Ramos (cell line): ENCODE data around the gene AKNA.

Source experiments
- in situ Hi-C: fragments of 300-500 bp; cut with MboI; formaldehyde crosslinking; loops from one replicate; pipeline ENCODE4 v1.14.3; 2022; ENCODE audit warnings: low sequenced_read_pairs; ENCODE audit not compliant: unreplicated experiment

AKNA gene

DNA sequence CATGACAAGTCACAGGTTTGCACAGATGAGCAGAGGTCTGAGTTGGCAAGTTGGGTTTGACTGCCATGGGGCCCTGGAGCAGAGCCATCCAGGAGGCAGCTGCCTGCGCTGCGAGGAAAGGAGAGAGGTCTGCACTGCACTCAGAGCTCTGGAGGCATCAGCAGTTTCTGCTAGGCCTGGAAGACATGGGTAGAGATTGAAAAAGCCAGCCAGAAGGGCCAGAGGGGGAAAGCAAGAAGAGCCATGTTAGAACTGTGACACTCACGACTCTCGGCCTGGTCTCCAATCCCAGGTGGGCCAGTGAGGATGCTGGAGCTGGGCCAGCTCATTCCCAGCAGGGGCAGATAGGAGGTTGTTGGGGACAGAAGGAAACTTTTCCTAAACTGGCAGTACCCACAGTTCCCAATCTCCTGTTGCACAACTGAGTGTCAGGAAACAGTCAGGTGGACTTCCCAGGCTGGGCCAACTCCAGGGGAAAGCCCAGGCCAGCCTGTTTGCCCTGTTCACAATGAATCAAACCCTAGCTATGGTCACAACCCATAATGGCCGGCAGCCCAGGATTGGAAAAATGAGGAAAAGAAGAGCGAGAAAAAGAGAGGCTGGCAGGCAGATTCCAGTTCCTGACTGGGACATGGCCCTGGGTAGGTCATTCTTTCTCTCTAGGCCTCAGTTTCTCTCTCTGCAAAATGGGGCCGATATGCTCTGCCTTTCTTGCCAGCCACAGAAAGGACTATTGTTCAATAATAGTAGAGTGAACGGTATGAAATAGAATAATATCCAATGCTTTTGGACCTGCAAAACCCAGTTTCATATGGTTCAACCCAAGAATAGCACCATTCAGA is 72.7 kb downstream of the AKNA start:
- in situ Hi-C loops, result no loop called here

DNA sequence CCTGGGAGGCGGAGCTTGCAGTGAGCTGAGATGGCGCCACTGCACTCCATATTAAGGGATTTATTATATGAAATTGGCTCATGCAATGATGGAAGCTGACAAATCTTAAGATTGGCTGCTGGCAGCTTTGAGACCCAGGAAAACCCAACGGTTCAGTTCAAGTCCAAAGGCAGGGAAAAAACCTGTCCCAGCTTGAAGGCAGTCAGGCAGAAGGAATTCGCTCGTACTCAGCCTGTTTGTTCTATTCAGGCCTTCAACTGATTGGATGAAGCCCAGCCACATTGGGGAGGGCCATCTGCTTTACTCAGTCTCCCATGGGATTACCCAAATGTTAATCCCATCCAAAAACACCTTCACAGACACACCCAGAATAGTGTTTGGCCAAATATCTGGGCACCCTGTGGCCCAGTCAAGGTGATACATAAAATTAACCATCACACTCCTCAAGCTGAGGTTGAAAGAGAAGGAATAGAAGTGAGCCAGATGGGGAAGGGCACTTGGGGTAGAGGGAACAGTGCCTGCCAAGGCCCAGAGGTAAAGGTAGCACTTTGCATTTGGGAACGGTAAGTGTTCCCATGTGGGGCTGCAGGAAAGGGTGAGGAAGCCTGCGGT is 73.4 kb downstream of the AKNA start:
- in situ Hi-C loops, result no loop called here

DNA sequence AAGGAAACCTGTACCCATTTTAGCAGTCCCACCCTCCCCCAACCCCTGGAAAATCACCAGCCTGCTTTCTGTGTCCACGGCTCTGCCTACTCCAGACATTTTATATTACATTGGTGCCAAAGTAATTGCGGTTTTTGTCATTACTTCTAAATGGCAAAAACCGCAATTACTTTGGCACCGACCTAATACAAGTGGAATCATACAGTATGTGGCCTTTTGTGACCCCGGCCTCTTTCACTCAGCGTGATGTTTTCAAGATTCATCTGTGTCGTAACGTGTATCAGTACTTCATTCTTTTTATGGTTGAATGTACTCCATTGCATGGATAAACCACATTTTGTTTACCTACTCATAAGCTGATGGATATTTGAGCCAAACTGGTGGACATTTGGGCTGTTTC is 74.6 kb downstream of the AKNA start:
- in situ Hi-C loops, result no loop called here

DNA sequence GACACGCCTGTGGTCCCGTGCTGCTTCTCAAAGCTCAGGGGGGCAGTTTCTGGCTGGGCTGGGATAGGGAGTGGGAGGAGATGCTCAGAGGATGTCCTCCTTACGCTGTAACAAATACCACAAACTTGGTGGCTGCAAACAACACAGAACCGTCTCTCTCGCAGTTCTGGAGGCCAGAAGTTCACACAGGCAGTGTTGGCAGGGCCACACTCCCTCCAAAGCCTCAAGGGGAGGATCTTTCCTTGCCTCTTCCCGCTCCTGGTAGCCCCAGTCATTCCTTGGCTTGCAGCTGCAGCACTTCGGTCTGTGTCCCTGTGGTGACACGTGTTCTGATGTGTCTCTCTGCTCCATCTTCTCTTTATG is 75.3 kb downstream of the AKNA start:
- in situ Hi-C loops, result no loop called here

DNA sequence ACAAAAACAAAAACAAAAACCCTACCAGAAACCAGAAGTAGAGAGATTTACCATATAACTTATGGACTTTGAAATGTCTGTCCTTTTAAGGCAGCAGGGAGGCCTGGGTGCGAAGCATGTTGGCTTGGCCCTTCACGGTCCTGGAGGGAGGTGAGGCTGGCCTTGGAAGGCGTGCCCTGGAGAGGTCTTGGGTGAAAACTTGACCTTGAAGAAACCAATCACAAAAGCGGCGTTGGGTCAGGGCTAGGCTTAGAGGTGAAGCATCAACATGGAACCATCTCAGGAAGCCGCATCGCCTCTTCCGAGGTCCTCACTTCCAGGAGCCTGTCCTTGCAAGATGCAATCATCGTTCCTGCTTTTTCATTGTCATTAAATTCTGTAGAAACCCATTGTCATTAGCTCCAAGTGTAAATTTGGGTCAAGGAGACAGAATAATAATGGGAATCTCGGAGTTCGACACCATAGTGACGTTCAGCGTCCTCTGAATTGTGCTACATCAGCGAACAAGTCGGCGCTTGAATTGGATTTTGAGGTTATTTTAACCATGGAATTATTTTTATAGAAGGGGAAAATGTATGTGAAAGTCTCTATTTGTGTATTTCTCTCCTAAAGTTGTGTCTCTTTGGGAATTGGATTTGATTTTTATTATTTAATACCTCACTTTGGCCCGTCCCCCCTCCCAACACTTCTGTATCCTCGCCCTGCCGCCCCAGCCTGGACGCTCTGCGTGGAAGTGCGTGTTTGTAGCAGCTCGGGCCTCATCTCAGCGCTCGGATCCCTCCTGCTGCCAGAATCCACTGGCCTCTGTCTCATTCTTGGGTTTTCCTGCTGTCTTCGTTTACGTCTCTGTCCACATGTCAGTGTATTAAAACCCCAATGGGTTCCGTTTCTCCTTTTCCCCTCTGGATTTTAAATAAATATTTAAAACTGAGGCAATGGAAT is 75.9 kb downstream of the AKNA start:
- in situ Hi-C loops, result no loop called here

DNA sequence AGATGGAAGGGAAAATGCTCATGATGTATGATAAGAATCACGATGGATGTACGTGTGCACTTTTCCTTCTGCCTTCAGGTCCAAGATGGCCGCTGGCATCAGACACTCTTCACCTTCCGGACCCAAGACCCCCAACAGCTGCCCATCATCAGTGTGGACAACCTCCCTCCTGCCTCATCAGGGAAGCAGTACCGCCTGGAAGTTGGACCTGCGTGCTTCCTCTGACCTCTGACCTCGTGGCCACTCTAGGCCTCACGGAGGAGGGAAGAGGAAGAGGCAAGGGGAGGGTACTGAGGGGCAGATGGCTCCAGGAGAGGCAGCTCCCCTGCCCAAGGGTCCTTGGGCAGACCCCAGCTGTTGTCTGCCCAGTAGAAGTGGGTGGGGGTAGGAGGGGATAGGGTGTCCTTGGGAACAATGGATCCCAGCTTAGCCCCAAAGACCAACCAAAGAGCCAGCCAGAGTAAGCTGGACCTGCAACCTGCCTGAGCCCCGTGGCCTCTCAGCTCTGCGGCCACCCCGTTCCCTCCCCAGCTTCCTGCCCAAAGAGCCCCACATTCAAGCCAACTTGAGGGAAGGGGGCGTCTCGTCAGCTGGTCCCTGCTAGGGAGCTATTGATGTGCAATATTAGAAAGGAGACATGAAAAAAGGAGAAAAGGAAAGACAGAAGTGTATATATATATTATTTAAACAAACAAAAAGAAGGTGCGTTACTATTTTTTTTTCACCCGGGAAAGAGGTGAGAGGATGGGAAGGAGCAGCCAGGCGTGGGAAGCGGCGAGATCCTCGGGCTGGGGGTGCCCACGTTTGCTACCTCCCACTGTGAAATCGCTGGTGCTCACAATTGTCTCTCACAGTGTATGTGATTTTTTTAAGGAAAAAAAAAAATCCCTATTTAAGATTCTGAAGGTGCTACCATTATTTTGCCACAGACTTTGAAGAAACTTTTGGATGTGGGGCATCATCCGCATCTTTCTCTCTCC is 77.0 kb downstream of the AKNA start:
- in situ Hi-C loops, result no loop called here

DNA sequence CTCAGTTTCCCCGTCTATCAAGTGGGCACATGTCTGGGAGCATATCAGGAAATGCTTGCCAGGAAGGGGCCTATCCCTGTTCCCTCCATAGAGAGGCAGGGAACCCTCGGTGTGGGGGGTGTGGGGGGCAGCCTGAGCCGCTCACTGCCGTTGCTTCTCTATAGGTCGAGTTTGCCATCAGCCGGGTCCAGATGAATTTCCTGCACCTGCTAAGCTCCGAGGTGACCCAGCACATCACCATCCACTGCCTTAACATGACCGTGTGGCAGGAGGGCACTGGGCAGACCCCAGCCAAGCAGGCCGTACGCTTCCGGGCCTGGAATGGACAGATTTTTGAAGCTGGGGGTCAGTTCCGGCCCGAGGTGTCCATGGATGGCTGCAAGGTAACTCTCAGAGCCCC is 78.7 kb downstream of the AKNA start:
- in situ Hi-C loops, result no loop called here

DNA sequence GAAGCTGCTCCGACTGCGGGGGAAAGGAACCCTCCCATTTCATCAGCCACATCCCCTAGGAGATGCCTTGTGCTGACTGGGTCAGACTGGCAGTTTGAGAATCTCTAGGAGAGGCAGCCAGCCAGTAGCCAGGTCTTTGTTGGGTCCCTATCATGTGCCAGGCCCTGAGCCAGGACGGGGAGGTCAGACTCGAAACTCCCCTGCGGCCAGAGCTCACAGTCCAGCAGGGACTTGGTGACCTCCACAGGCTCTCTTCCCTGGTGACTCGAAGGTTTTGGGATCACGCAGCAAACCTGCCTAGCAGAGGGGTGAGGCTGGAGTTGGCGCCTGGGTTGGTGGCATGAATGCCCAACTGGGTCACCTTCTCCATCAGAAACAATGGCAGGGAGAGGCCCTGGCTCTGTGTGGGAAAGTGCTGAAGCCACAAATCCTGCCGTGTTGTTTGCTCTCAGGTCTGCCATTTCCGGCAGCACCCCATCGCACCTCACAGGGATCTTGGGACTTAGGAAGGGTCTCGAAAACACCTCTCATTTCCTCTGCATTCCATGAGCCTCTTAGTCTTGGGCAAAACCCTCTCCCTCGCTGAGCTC is 79.3 kb downstream of the AKNA start:
- in situ Hi-C loops, result no loop called here

DNA sequence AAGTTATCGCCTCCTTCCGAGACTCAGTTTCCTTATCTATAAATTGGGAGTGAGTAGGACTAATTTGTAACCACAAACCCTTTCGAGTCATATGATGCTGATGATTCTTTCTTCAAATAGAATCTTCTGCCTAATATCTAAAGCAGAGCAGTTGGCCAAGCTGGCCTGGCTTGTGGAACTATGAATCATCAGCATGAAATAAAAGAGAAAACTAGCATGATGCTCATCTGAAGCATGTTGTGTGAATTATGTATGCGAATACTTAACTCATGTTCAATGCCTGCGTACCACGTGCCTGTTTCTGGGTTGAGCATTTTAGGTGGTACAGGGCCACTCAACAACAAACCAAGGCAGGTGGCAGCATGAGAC is 79.9 kb downstream of the AKNA start:
- in situ Hi-C loops, result no loop called here

DNA sequence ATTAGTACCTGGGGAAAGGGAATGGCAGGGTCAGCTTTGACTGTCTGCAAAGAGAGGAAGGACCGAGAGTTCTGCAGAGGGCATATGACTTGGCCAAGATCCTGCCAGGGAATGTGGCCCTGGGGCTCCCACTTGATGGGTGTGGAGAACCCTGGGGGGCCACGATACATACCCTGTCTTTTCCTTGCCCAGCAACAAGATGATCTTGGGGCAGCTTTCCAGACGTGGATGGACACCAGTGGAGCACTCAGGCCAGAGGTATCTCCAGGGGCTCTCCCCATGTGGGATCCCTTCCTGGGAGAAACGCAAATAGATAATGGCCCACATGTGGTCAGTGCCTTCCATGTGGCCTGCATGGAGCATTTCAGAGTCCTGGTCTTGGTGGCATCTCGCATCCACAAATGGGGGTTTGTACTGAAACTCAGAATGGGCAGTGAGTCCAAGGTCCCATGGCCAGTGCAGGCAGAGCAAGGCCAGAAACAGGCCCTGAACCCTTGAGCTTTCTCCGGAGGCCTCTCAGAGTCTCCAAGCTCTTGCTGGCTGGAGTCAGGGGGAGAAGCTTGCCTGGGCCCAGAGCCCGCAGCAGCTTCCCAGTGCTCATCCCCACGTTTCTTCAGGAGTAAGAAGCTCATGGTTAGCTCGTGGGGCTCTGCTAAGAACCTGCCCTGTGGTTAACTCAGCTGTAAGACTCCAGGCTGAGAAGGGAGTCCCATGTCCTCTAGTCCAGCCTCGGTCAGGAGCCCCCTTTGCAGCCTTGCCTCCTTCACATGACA is 83.2 kb downstream of the AKNA start:
- in situ Hi-C loops, result no loop called here

DNA sequence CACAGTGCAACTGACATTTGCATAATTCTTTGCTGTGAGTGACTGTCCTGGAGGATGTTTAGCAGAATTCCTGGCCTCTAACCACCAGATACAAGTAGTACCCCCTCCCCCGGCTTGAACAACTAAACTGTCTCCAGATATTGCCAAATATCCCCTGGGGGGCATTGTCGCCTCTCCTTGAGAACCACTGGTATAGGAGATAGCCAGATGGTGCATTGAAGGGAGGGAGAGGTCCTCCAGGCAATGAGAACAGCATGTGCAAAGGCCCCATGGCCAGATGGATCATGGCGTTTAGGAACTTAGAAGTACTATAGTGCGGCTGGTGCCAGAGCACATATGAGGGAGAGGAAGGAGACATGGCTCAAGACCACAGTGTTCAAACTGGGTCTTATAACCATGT is 83.8 kb downstream of the AKNA start:
- in situ Hi-C loops, result no loop called here

DNA sequence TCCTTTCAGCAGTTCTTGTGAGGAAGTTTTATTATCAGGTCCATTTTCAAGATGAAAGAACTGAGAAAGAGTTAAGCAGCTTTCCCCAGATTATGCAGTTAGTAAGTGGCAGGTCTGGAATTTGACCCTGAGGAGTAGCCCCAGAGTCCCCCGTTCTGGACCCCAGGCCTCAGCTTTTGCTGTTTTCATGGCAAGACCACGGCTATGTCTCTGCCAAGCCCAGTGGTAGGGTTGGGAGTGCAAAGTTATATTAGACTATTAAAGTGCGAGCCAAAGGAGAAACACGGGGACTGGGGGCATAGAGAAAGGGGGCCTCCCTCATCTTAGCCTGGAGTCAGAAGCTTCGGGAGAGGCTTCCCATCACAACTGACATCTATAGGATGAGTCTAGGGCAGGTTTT is 84.2 kb downstream of the AKNA start:
- in situ Hi-C loops, result no loop called here

DNA sequence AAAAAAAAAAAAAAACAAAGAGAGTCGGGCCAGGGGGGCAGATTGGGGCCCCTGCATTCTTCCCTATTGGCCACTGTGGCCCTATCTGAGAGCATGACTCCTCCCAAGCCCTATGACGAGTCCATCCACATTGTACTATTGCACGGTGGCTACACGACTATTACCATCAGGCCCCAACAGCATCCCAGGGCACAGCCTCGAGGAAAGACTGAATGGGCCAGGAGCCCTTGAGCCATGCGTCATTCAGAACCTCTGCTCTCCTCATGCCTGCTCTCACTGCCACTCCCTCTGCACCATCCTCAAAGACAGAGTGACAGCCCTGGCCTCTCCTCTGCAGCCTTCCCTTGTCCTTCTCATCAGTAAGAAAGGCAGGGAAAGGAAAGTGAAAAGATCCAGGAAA is 85.1 kb downstream of the AKNA start:
- in situ Hi-C loops, result no loop called here

DNA sequence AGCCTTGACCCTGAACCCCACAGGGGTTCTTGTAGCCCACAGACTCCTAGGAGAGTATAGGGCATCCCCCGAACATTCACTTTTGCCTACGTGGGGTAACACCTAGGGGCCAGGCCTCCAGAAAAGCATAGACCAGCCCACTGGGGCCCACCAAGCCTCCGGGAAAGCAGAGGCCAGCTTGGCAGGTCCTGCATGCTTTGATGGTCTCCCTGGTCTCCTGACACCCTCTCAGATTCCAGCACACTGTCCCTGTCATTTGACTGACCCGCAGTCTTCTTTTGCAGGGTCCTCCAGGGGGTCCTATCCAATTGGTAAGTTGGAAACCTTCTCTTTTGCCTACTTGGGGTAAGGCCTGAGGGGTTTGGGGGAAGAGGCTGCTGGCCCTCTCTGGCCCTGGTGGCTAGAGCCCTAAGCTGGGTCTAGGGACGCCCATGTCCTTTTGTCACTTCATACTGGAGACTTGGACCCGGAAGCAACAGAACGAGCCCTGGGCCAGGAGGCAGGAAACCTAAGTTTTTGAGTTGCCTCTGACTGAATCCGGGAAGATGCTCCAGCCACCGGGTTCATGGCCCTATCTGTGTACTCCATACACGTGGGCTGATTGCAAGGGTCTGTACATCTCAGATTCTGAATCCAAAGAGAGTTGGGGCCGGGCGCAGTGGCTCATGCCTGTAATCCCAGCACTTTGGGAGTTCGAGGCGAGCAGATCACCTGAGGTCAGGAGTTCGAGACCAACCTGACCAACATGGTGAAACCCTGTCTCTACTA is 85.8 kb downstream of the AKNA start:
- in situ Hi-C loops, result no loop called here

DNA sequence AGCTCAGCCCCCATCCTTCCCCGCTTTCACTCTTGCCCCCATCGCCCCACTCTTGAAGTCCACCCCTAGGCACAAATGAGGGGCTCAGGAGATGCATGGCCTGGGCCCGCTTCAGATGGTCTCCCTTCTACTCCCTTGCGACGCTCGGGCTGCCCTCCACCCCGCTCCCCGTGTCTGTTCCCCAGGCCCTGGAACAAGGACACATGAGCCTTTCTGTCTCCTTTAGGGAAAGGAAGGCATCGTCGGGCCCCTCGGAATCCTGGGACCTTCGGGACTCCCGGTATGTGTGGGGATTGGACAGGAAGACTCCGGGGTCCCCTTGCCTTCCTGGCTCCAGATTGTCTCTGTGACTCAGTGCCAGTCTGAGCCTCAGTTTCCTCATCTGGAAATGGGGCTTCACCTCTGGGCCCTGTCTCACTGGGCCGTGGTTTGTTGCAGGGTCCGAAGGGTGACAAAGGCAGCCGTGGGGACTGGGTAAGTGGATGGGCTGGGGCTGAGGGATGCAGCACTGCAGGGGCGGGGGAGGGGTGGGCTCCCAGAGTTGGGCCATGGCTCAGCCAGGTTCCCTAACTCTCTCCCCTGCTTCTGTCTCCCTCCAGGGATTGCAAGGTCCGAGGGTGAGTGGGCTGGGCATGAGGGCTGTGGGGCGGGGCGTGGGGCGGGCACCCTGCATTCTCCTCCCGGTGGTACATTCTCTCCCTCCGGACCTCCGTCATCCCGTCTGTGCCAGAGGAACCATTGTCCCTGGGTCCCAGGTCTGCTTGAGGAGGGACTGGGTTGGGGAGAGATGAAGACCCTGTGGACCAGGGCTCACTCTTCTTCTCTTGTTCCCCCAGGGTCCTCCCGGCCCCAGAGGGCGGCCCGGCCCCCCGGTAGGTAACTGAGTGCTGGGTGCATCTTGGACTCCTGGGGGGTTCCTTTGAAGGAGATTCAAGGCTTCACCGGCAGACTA is 86.7 kb downstream of the AKNA start:
- in situ Hi-C loops, result no loop called here

DNA sequence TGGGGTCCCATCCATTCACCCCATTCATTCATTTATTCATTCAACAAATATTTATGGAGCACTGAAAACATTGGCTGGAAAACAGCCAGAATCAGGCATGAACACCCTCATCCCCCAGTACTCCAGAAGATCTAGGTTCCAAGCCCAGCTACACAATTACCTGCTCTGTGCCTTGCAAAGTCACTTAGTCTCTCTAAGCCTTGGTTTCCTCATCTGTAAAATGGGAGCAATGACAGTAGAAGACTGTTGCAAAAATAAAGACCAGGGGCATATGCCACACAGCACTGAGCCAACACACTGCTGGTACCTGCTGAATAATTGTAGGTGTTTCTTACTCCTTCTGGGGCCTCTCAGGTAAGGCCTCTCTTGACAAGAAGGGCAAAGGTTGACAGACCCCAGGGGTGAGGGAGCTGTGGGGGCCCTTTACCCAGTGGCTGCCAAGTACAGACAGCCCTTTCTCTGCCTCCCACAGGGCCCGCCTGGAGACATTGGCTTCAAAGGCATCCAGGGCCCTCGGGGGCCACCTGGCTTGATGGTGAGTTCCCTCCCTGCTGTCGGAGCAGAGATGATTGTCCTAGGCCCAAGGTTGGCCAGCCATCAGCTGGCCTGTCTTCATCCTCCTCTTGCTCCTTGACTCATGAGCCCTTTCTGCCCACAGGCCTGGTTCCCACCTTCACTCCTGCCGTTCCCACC is 87.5 kb downstream of the AKNA start:
- in situ Hi-C loops, result no loop called here
